ENCODE results near the gene TWF2. TPM values are rescaled to one million over a fixed set of nuclear protein-coding genes. Genes with fewer than 3 reads are reported as not detected.
A peak's percentile ranks its signal among the peaks of the same experiment; 100 is the strongest.

The TWF2 gene
- total RNA-seq, 1 experiment from 2014 or later, result 29.3 TPM

- no peak for DNase-seq (ENCODE audit: extremely low read depth, low read depth)
Observed at GRCh38 chr3:52205727-52206372, 33.1 kb downstream of the TWF2 start.

GRCh38 chr3:52204337-52205073 is 34.5 kb downstream of the TWF2 start:
- no peak for DNase-seq (ENCODE audit: extremely low read depth, low read depth)

- DNase-seq (ENCODE audit: extremely low read depth, low read depth), result no peak
Observed at GRCh38 chr3:52203701-52204100, 35.3 kb downstream of the TWF2 start.

GRCh38 chr3:52202384-52203077 is 36.4 kb downstream of the TWF2 start:
- DNase-seq (ENCODE audit: extremely low read depth, low read depth), result no peak

GRCh38 chr3:52200981-52201679 is 37.8 kb downstream of the TWF2 start:
- DNase-seq (ENCODE audit: extremely low read depth, low read depth), result no peak

GRCh38 chr3:52198643-52199608 is 40.0 kb downstream of the TWF2 start:
- no peak for DNase-seq (ENCODE audit: extremely low read depth, low read depth)

- DNase-seq (ENCODE audit: extremely low read depth, low read depth), result peak; percentile 76
Observed at GRCh38 chr3:52197842-52198625, 40.9 kb downstream of the TWF2 start, which contains the start of gene ALAS1. ALAS1 (plus strand) TSS chr3:52198160; CDS start chr3:52199242, 1,082 bp downstream.

GRCh38 chr3:52197499-52197841 is 41.5 kb downstream of the TWF2 start:
- no peak for DNase-seq (ENCODE audit: extremely low read depth, low read depth)

GRCh38 chr3:52196977-52197376 is 42.0 kb downstream of the TWF2 start:
- no peak for DNase-seq (ENCODE audit: extremely low read depth, low read depth)

- DNase-seq (ENCODE audit: extremely low read depth, low read depth), result no peak
Observed at GRCh38 chr3:52195823-52196331, 43.1 kb downstream of the TWF2 start.

- no peak for DNase-seq (ENCODE audit: extremely low read depth, low read depth)
Observed at GRCh38 chr3:52195291-52195597, 43.7 kb downstream of the TWF2 start.

GRCh38 chr3:52194485-52195290 is 44.3 kb downstream of the TWF2 start:
- no peak for DNase-seq (ENCODE audit: extremely low read depth, low read depth)

GRCh38 chr3:52193065-52193464 is 45.9 kb downstream of the TWF2 start:
- DNase-seq (ENCODE audit: extremely low read depth, low read depth), result no peak

GRCh38 chr3:52191663-52192062 is 47.3 kb downstream of the TWF2 start:
- no peak for DNase-seq (ENCODE audit: extremely low read depth, low read depth)

- DNase-seq (ENCODE audit: extremely low read depth, low read depth), result no peak
Observed at GRCh38 chr3:52190294-52191074, 48.5 kb downstream of the TWF2 start.

GRCh38 chr3:52188556-52188955 is 50.4 kb downstream of the TWF2 start:
- no peak for DNase-seq (ENCODE audit: extremely low read depth, low read depth)

- DNase-seq (ENCODE audit: extremely low read depth, low read depth), result no peak
Observed at GRCh38 chr3:52186729-52187128, 52.2 kb downstream of the TWF2 start.

- no peak for DNase-seq (ENCODE audit: extremely low read depth, low read depth)
Observed at GRCh38 chr3:52185837-52186236, 53.1 kb downstream of the TWF2 start.
